ENCODE data around the gene PORCN.
"Not testable (repeated sequence)": the region's sequence is repeated elsewhere in the genome, so short reads cannot be mapped to it uniquely, and the experiment has no call there.

The PORCN gene

GRCh38 chrX:48512371-48512935 lies 3.7 kb downstream of the PORCN start:
- DNase-seq (no peak), ATAC-seq (no peak)

- DNase-seq (no peak), ATAC-seq (no peak)
These were observed 4.9 kb downstream of the PORCN start for GRCh38 chrX:48513670-48514069.

GRCh38 chrX:48514126-48514806 lies 5.5 kb downstream of the PORCN start:
- ATAC-seq = no peak

GRCh38 chrX:48514868-48515460 lies 6.2 kb downstream of the PORCN start:
- DNase-seq (no peak), ATAC-seq (no peak)

More at GRCh38 chrX:48514126-48514806, 5.5 kb downstream of the PORCN start:
- no peak for DNase-seq

- DNase-seq (no peak), ATAC-seq (no peak)
These were observed 7.0 kb downstream of the PORCN start for GRCh38 chrX:48515842-48516241.

GRCh38 chrX:48516285-48516684 lies 7.5 kb downstream of the PORCN start:
- no peak for ATAC-seq
- no peak for DNase-seq

GRCh38 chrX:48516987-48517386 lies 8.2 kb downstream of the PORCN start:
- ATAC-seq (no peak), DNase-seq (no peak)

- not testable (repeated sequence) for DNase-seq, ATAC-seq
These were observed 10.7 kb downstream of the PORCN start for GRCh38 chrX:48519481-48519880.

GRCh38 chrX:48520455-48520854 lies 11.7 kb downstream of the PORCN start:
- ATAC-seq (no peak), DNase-seq (no peak)

GRCh38 chrX:48520976-48521352 lies 12.2 kb downstream of the PORCN start:
- ATAC-seq (no peak), DNase-seq (no peak)

GRCh38 chrX:48521353-48522243 lies 12.8 kb downstream of the PORCN start, which contains the start of gene EBP:
Gene EBP (plus strand): TSS chrX:48521808. CDS start chrX:48523772, 1,964 bp downstream.
- ATAC-seq = peak; percentile 98
- peak; percentile 92 for DNase-seq

GRCh38 chrX:48522291-48522690 lies 13.5 kb downstream of the PORCN start:
- DNase-seq (no peak), ATAC-seq (no peak)

- DNase-seq = no peak
- ATAC-seq = no peak
These were observed 14.9 kb downstream of the PORCN start for GRCh38 chrX:48523682-48524081.

- ATAC-seq, DNase-seq: not testable (repeated sequence)
These were observed 17.1 kb downstream of the PORCN start for GRCh38 chrX:48525853-48526252.

GRCh38 chrX:48530736-48531135 lies 21.9 kb downstream of the PORCN start:
- ATAC-seq (no peak), DNase-seq (no peak)

- ATAC-seq = peak; percentile 58
These were observed 22.7 kb downstream of the PORCN start for GRCh38 chrX:48531358-48531959.

GRCh38 chrX:48532161-48532560 lies 23.4 kb downstream of the PORCN start:
- DNase-seq (no peak), ATAC-seq (no peak)

More at GRCh38 chrX:48531358-48531959, 22.7 kb downstream of the PORCN start:
- DNase-seq = no peak

GRCh38 chrX:48533165-48533564 lies 24.4 kb downstream of the PORCN start:
- DNase-seq = no peak
- ATAC-seq = no peak

GRCh38 chrX:48538641-48539344 lies 30.0 kb downstream of the PORCN start:
- no peak for ATAC-seq
- no peak for DNase-seq

GRCh38 chrX:48539345-48540027 lies 30.7 kb downstream of the PORCN start, which contains the start of gene TBC1D25:
Gene TBC1D25 (plus strand): TSS chrX:48539714. CDS start chrX:48539798, 84 bp downstream.
- peak; percentile 85 for ATAC-seq
- DNase-seq = peak; percentile 95

- DNase-seq = peak; percentile 56
- ATAC-seq = peak; percentile 63
These were observed 31.2 kb downstream of the PORCN start for GRCh38 chrX:48540028-48540375.

Data from stimulated activated naive CD8-positive, alpha-beta T cell treated with anti-CD3 and anti-CD28 coated beads, Interleukin-15, Interleukin-2, amounts not matched to agents 100 U/mL and 50 U/mL, for 24 hours (primary cell).